Globus pallidus (tissue), 1 donor: Measurements from ENCODE around the gene DNAH17.
"Not testable (repeated sequence)": the region's sequence is repeated elsewhere in the genome, so short reads cannot be mapped to it uniquely, and the experiment has no call there.

Experiments used
- DNase-seq: peaks from one replicate; pipeline ENCODE4 v3.0.0-alpha.2; 2015; ENCODE audit warnings: low spot score

The DNAH17 gene

GRCh38 chr17:78477913-78478756 lies 99.1 kb downstream of the DNAH17 start:
- DNase-seq, result no peak

GRCh38 chr17:78476973-78477372 lies 100.2 kb downstream of the DNAH17 start:
- DNase-seq, result no peak

GRCh38 chr17:78476149-78476548 lies 101.0 kb downstream of the DNAH17 start:
- no peak for DNase-seq

- no peak for DNase-seq
Measured at GRCh38 chr17:78475211-78475610, 102.0 kb downstream of the DNAH17 start.

- no peak for DNase-seq
Measured at GRCh38 chr17:78474614-78475146, 102.5 kb downstream of the DNAH17 start.

- no peak for DNase-seq
Measured at GRCh38 chr17:78473951-78474613, 103.1 kb downstream of the DNAH17 start.

- no peak for DNase-seq
Measured at GRCh38 chr17:78472035-78472905, 104.9 kb downstream of the DNAH17 start.

- no peak for DNase-seq
Measured at GRCh38 chr17:78471635-78472034, 105.6 kb downstream of the DNAH17 start.

GRCh38 chr17:78469443-78469842 lies 107.8 kb downstream of the DNAH17 start:
- DNase-seq, result no peak

GRCh38 chr17:78468366-78468765 lies 108.8 kb downstream of the DNAH17 start:
- no peak for DNase-seq

GRCh38 chr17:78466786-78467715 lies 110.1 kb downstream of the DNAH17 start:
- no peak for DNase-seq

- DNase-seq, result not testable (repeated sequence)
Measured at GRCh38 chr17:78466109-78466785, 110.9 kb downstream of the DNAH17 start.

GRCh38 chr17:78462148-78462547 lies 115.0 kb downstream of the DNAH17 start:
- no peak for DNase-seq

- DNase-seq, result no peak
Measured at GRCh38 chr17:78461799-78462053, 115.5 kb downstream of the DNAH17 start.

GRCh38 chr17:78460951-78461798 lies 116.0 kb downstream of the DNAH17 start:
- DNase-seq, result no peak

- no peak for DNase-seq
Measured at GRCh38 chr17:78460176-78460675, 117.0 kb downstream of the DNAH17 start.

GRCh38 chr17:78459696-78460095 lies 117.5 kb downstream of the DNAH17 start:
- no peak for DNase-seq

- DNase-seq, result peak; percentile 99
Measured at GRCh38 chr17:78458736-78459335, 118.4 kb downstream of the DNAH17 start.

GRCh38 chr17:78458091-78458490 lies 119.1 kb downstream of the DNAH17 start:
- peak; percentile 58 for DNase-seq
